GM12878 (cell line): ENCODE measurements around the gene RABL6. TPM values are rescaled to one million over a fixed set of nuclear protein-coding genes. Genes with fewer than 3 reads are reported as not detected.

Experiments used
- IKZF1 ChIP-seq: fragments of 450-650 bp; conservative IDR thresholded peaks from 2 replicates; pipeline ENCODE4 v1.6.1; 2017; ENCODE audit warnings: antibody characterized with exemption, mild to moderate bottlenecking
- MEF2B ChIP-seq: fragments of 450-650 bp; IDR thresholded peaks from 2 replicates; pipeline ENCODE4 v1.6.1; 2018; ENCODE audit warnings: mild to moderate bottlenecking, moderate library complexity; ENCODE audit not compliant: partially characterized antibody, poor library complexity, severe bottlenecking
- MTA2 ChIP-seq: fragments of 450-650 bp; IDR thresholded peaks from 2 replicates; pipeline ENCODE4 v1.6.1; 2016; ENCODE audit warnings: low read depth, mild to moderate bottlenecking, moderate library complexity
- TAF1 ChIP-seq: IDR thresholded peaks from 2 replicates; pipeline ENCODE4 v1.6.1; 2011; ENCODE audit warnings: mild to moderate bottlenecking, low read depth, low read length, borderline replicate concordance
- ZBTB11 ChIP-seq: fragments of 450-650 bp; formaldehyde crosslinking; IDR thresholded peaks from 2 replicates; pipeline ENCODE4 v1.5.0; 2022; ENCODE audit warnings: mild to moderate bottlenecking, missing genetic modification characterization
- ZNF592 ChIP-seq: fragments of 450-650 bp; IDR thresholded peaks from 2 replicates; pipeline ENCODE4 v1.6.1; 2017; ENCODE audit warnings: mild to moderate bottlenecking, moderate library complexity
- ZZZ3 ChIP-seq: IDR thresholded peaks from 2 replicates; pipeline ENCODE4 v1.6.1; 2011; ENCODE audit warnings: low read depth; ENCODE audit not compliant: control insufficient read depth, insufficient read length
- polyA plus RNA-seq, 11 experiments: library from polyadenylated mRNA; depleted of rRNA in 4 of 11; unstranded in 6 of 11; stranded (reverse) in 5 of 11; fragments of >200 nt; fragmentation: Nextera tagmentation in 4 of 11; fragmentation: Illumina TruSeq in 1 of 11; extraction: Ambion mirVana in 4 of 11; extraction: Trizol in 1 of 11; gene quantifications; 1 replicate in 1 of 11; 2 replicates in 10 of 11; pipeline versions ENCODE4 v1.2.1 to v1.2.3, GENCODE V29; 2011 to 2016; ENCODE audit warnings: inconsistent platforms in 2 of 11, missing spikeins in 2 of 11, low read depth in 1 of 11
- total RNA-seq, 4 experiments: library from RNA; depleted of rRNA in 3 of 4; stranded (reverse); fragments of >200 nt in 3 of 4; fragmentation: Illumina TruSeq in 1 of 4; extraction: Trizol in 1 of 4; gene quantifications; 2 replicates each; pipeline versions ENCODE4 v1.2.1 to v1.2.3, GENCODE V29; 2013 to 2021

The RABL6 gene
- total and polyA plus RNA-seq, 10 of the 15 experiments (the other 5 are each of a cell fraction or from before 2014, with no cell fraction given) = 1.4 to 134 (median 42.7) TPM

- TF ChIP-seq ZBTB11 = no peak
- peak; percentile 80; the same call in 1 of the 2 replicates for TF ChIP-seq IKZF1
- TF ChIP-seq MTA2 = no peak
- TF ChIP-seq ZZZ3 = no peak
- no peak for TF ChIP-seq TAF1
- no peak for TF ChIP-seq ZNF592
- TF ChIP-seq MEF2B = no peak
These were observed 39.5 kb downstream of the RABL6 start (continued) for GRCh38 chr9:136847088-136847825.
